HG03575 (cell line): ENCODE results near the gene ORAI2.
"Not testable (repeated sequence)": the region's sequence is repeated elsewhere in the genome, so short reads cannot be mapped to it uniquely, and the experiment has no call there.

Source experiments
- ATAC-seq: cut with Tn5 transposase; IDR thresholded peaks from one replicate; pipeline ENCODE4 v1.9.1; 2021; ENCODE audit not compliant: unreplicated experiment, insufficient number of reproducible peaks, low FRiP score; ENCODE audit errors: extremely low read depth

Gene ORAI2

DNA sequence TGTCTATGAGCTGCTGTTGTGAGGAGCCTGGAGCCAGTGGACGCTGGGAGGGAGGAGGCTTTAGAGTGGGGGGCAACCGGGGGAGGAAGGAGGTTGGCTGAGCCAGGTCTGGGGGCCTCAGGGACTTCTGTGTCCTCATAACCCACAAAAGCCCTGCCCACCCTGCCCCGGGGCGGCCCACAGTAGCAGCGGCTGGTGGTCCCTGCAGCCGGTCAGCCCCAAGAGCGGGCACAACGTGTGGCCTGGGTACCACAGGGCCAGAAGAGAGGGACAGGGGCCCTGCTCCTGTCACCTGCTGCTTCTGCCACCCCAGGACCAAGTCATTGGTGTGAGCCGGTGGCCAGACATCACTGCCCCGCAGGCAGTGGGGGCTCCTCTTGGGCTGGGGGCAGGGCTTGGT lies 48.6 kb downstream of the ORAI2 start:
- ATAC-seq = not testable (repeated sequence)

DNA sequence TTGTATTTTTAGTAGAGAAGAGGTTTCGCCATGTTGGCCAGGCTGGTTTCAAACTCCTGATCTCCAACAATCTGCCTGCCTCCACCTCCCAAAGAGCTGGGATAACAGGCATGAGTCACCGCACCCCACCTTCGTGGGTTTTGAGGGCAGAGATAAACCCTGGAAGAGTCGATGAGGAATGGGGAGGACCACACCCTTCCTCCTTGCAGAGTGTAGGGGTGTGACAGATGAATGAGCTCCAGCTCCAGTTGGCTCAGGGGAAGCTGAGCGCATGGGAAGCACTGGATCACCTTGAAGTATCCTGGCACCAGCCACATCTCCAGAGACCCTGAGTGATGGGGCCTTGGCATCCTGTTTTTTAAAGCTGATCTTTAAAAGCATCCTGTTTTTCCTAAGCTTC lies 50.9 kb downstream of the ORAI2 start:
- ATAC-seq = not testable (repeated sequence)

DNA sequence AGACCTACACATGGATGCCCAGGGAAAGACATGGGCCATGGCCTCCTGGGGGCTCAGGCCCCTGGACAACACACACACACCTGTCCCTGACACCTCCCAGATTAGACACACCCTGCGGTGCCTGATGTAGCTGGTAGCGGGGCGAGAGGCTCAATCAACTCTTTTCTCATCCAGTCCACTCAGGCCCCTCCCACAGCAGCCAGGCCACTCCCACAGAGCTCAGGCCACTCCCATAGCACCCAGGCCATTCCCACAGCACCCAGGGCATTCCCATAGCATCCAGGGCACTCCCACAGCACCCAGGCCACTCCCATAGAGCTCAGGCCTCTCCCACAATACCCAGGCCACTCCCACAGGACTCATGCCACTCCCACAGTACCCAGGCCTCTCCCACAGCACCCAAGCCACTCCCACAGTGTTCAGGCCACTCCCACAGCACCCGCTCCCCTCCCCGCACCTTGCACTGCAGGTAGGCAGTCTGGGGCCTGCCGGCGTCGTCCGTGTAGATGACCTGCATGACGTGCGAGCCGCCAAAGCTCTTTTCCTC lies 57.2 kb downstream of the ORAI2 start:
- ATAC-seq = not testable (repeated sequence)

DNA sequence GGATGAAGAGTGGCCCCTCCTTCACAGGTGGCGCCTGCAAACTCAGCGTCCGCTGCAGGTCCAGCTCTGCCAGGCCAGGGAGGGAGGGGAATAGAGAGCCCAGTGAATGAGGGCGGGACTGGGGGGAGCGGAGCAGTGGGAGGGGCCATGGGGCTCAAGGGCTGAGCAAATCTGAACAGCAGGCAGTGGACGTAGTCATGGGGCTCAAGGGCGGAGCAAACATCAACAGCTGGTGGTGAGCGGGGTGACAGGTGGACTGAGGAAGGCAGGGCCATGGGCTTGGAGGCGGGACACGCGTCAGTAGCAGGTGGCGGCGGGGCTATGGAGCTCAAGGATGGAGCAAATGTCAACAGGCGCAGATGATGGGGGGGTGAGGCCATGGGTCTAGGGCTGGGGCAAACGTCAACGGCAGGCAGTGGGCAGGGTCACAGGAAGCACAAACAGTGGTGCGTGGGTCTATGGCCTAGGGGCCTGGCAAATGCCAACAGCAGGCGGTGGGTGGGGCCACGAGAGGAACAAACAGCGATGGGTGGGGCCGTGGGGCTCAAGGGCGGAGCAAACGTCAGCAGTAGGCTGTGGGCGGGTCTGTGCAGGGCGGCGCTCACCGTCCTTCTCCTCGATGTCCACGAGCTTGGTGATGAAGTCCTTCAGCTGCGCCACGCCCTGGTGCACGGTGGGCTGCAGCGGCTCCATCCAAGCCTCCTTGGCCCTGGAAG lies 60.0 kb downstream of the ORAI2 start:
- ATAC-seq = not testable (repeated sequence)

DNA sequence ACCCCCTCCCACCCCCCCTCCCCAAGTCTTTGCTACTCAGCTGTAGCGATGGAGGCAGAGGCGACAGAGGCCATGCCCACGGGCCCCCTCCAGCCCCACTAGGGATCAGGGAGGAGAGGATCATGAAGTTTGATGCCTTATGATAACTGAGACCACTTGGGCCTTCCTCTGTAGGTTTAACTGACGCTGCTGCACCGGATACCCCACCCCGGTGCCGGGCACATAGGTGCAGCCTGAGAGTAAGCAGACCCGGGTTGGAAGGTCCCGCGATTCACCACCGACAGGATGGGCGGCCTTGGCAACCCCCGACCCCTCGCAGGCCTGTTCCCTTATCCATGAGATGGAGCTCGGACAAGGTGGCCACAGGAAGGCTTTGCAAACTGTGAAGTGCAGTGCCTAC lies 60.7 kb downstream of the ORAI2 start:
- ATAC-seq = not testable (repeated sequence)

DNA sequence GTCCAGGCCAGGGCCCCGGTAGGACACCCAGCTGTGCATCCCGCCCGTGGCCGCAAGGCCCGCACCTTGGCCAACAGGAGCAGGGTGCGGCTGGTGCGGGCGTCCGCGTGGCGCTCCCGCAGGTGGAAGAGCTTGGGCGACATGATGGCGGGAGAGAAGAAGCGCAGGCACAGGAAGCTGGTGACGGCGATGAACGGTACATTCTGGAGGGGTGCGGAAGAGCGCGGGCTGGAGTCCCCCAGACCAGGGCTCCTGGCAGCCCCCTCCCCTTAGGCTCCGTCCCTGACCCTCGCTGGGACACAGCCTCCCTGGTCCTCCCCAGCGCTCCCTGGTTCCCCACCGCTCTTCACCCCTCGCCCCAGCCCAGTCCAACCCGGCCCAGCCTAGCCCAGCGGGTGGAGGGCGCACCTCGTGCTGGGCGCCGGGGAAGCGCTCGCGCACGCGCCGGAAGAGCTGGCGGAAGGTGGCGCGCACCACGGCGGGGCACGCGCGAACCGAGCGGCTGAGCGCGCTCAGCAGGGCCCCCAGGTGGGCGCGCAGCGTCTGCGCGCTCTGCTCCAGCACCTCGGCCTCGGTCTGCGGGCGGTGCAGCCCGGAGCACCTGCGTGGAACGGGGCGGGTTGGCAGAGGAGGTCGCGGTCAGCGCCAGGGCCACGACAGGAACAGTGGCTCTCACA lies 61.2 kb downstream of the ORAI2 start:
- ATAC-seq = not testable (repeated sequence)

DNA sequence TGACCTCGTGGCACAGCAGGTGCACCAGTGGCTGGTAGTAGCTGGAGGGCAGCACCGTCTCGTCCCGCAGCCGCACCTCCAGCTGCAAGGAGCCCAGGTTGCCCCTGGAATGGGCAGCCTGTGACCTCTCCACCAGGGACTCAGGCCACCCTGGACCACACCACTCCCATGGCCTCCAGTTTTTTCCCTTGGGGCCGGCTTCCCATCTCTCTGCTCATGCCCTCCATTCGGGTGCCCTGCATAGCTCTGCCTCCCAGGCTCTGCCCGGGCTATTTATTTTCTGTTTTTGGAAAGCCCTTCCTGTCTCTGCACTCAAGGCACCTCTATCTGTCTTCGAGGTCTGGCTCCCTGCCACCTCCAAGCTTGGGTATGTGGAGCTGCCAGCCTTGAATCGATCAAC lies 63.5 kb downstream of the ORAI2 start:
- ATAC-seq = not testable (repeated sequence)

DNA sequence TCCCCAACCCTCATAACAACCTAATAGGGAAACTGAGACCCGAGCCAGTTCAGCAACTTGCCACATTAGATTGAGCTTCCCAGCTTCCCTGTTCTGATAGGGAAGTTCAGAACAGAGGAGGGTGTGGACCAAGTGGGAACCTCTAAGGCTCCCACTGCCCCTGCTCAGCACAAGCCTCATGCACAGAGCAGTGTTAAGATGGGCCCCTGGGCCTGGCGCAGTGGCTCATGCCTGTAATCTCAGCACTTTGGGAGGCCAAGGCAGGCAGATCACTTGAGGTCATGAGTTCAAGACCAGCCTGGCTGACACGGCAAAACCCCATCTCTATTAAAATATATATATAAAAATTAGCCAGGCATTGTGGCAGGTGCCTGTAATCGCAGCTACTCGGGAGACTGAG lies 63.9 kb downstream of the ORAI2 start:
- ATAC-seq = not testable (repeated sequence)

DNA sequence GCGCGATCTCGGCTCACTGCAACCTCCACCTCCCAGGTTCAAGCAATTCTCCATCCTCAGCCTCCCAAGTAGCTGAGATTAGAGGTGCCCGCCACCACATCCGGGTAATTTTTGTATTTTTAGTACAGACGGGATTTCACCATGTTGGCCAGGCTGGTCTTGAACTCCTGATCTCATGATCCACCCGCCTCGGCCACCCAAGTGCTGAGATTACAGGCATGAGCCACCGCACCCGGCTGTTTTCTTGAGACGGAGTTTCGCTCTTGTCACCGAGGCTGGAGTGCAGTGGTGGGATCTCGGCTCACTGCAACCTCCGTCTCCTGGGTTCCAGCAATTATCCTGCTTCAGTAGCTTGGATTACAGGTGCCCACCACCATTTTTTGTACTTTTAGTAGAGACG lies 64.9 kb downstream of the ORAI2 start:
- not testable (repeated sequence) for ATAC-seq

DNA sequence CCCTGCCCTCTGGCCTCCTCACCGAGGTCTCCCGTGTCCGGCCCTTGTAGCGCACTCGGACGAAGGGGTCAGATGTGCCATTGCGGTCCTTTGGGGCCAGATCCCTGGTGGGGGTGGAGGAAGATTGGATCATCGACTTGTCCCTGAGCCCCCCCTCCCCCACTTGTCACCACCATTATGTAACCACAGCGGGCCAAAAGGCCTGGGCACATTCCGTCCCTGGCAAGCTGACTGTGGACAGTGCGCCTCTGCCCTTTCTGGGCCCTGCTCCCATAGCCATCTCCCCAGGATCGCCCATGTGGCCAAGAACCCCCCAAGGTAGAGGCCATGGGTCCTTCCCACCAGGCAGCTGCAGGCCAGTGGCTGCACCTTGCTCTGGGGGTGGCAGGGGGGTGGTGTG lies 69.8 kb downstream of the ORAI2 start:
- ATAC-seq = not testable (repeated sequence)

DNA sequence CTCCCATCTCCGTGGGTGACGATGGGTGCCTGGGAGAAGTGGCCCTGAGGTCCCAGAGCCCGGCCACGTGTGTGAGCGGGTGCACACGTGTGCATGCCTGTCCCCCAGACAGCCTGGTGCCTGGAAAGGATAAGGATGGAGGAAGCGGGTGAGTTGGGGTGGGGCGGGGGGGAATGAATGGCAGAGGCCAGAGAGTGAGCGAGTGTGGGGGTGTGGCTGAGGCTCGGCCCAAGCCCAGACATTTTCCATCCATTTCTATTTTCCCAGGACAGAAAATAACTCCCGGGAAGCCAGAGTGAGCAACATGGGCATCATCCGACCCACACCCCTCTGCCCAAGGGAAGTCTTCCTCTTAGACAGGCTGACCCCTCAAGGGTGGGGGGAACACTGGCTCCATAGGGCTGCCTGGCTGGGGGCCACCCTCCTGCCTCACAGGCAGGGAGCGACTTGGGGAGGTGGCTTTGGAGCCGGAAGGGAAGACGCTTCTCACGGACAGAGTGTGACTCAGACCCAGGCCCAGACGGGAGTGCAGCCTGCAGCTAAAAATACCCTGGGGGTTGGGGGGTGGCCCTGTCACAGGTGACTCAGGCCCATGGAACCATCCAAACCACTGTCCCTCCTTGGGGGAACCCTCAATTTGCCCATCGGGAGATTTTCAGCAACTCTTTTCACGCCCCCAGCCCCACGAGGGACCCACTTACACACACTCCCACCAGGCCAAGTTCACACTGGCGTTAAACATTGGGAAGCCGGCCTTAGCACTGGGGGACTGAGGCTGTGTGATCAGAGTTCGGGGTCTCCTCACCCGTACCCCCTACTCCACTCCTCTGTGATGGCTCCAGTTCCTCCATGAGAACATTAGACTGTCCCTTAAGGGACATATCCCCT lies 72.2 kb downstream of the ORAI2 start:
- ATAC-seq = not testable (repeated sequence)
